Heart right ventricle (tissue), 16 donors: ENCODE results near the gene IRF2BP2. TPM values are rescaled to one million over a fixed set of nuclear protein-coding genes. Genes with fewer than 3 reads are reported as not detected.

Experiments used
- ATAC-seq, 8 donors: fragments of 200-7000 bp; cut with Tn5 transposase; one replicate each; pipeline ENCODE4 v1.9.1; 2020; ENCODE audit warnings: mild to moderate bottlenecking in 8 of 8, moderate library complexity in 8 of 8, moderate number of reproducible peaks in 1 of 8
- DNase-seq, 2 donors: peaks; one replicate each; pipeline ENCODE4 v3.0.0-alpha.2; 2020
- H3K27ac ChIP-seq, 10 donors: fragments of 200-600 bp; sonication (generic) in 2 of 10; one replicate each; pipeline versions ENCODE4 v1.5.0 to v1.8.0; 2020 to 2022; ENCODE audit warnings: mild to moderate bottlenecking in 3 of 10
- H3K27me3 ChIP-seq, 7 donors: fragments of 200-600 bp; one replicate each; pipeline ENCODE4 v1.8.0; 2021 to 2022; ENCODE audit warnings: mild to moderate bottlenecking in 2 of 7
- H3K36me3 ChIP-seq, 9 donors: fragments of 200-600 bp; sonication (generic) in 1 of 9; one replicate each; pipeline versions ENCODE4 v1.5.0 to v1.8.0; 2020 to 2022; ENCODE audit warnings: mild to moderate bottlenecking in 2 of 9
- H3K4me1 ChIP-seq, 9 donors: fragments of 200-600 bp; sonication (generic) in 1 of 9; one replicate each; pipeline versions ENCODE4 v1.5.0 to v1.8.0; 2020 to 2022; ENCODE audit warnings: mild to moderate bottlenecking in 4 of 9
- H3K4me3 ChIP-seq, 10 donors: fragments of 200-600 bp; sonication (generic) in 2 of 10; one replicate each; pipeline versions ENCODE4 v1.5.0 to v1.8.0; 2020 to 2022; ENCODE audit warnings: mild to moderate bottlenecking in 7 of 10, moderate library complexity in 2 of 10
- H3K9me3 ChIP-seq, 11 donors: fragments of 200-600 bp in 10 of 11; sonication (generic) in 2 of 11; one replicate each; pipeline versions ENCODE4 v1.5.0 to v1.8.0; 2013 to 2022; ENCODE audit warnings: mild to moderate bottlenecking in 2 of 11, control low read depth in 1 of 11, moderate library complexity in 1 of 11
- CTCF ChIP-seq, 9 donors: fragments of 200-600 bp; sonication (generic) in 2 of 9; IDR thresholded peaks; one replicate each; pipeline versions ENCODE4 v1.5.0 to v1.8.0; 2021 to 2022; ENCODE audit warnings: antibody characterized with exemption in 9 of 9, mild to moderate bottlenecking in 5 of 9, moderate library complexity in 1 of 9
- WGBS, 2 donors: extraction: QIAGEN DNeasy Blood & Tissue Kit; methylation state at CpG; one replicate each; pipeline ENCODE4 v1.1.7; 2013; ENCODE audit warnings: inconsistent platforms in 1 of 2; 5-methylcytosine and 5-hydroxymethylcytosine counted together
- intact Hi-C, 10 donors: fragments of 100-400 bp; cut with DNase I; formaldehyde crosslinking; loops; one replicate each; pipeline versions ENCODE4 v1.11.1 to v1.14.2; 2022
- polyA plus RNA-seq, 2 donors: library from polyadenylated mRNA; stranded (reverse); fragments of 200-250 nt; gene quantifications; one replicate each; pipeline ENCODE4 v1.2.3, GENCODE V29; 2013
- total RNA-seq, 10 donors: library from RNA; stranded (reverse); fragmentation: NEBNext Ultra II Directional in 3 of 10; extraction: Animal tissue kit (Norgen Biotek cat#: 25700) in 3 of 10; gene quantifications; one replicate each; pipeline versions ENCODE4 v1.2.1 to v1.2.4, GENCODE V29; 2021 to 2023
- donor health status: Arrhythmogenic right ventricular cardiomyopathy.
- donor health status: ischemic (EF 13 %, LVEDD 7.1; RV severe dilation, severe dysfunction).
- donor health status: healthy with polysubstance abuse.
- donor health status: DM: no; HTN: yes; CAD: no.
- donor health status: DM: no; HTN: no; CAD: no.
- donor health status: ischemic (EF 25% LVEDD 6.9; RV normal size, moderate dysfunction).
- donor health status: ischemic (EF 25% LVEDD 5.7; RV mildly dilated, moderate dysfunction).
- donor health status: healthy.
- donor health status: DM: yes; HTN: yes; CAD: no.
- donor health status: Ischemic cardiomyopathy.
- donor health status: ischemic (EF 35%, LVEDD 5.7; RV mildly dilated, moderate dysfunction).
- donor health status: nonischemic (EF 11% LVEDD 7.7; RV severe dilation, severe dysfunction).
- donor health status: DM: yes; HTN: yes; CAD: no.
- donor health status: PGD.
- donor health status: ischemic (EF 29% LVEDD 5.4; RV normal size, mild dysfunction).
- donor health status: nonischemic (EF 23%, LVEDD 6.1; RV moderate dilation, normal function).

IRF2BP2 gene
- total and polyA plus RNA-seq, 12 donors: 50.6 to 181 (median 101) TPM

GRCh38 chr1:234616644-234617043 is 6.7 kb upstream of the IRF2BP2 start:
- TF ChIP-seq CTCF (IDR thresholded peaks at IDR 0.05): no peak
- intact Hi-C loops: loop anchor here in 3 of 10 donors (5.0 to 10.0 kb wide), 3 partner anchors 96 to 248 kb away; no protein-coding TSS in a partner anchor

GRCh38 chr1:234614081-234614489 is 4.1 kb upstream of the IRF2BP2 start:
- TF ChIP-seq CTCF (IDR thresholded peaks at IDR 0.05): no peak
- no peaks in the 10 kb centered on the region for H3K36me3 ChIP-seq
- DNase-seq: no peak
- H3K27me3 ChIP-seq: no peaks in the 10 kb centered on the region
- peak overlapping the region; percentile 95 to 100 (median 99) for H3K27ac ChIP-seq
- WGBS, 2 donors: 25 to 30% methylated on average over 2 of the region's 2 CpGs
- peaks cover 12 to 74% (median 58%) of the 10 kb centered on the region in 9 donors for H3K4me1 ChIP-seq
- H3K9me3 ChIP-seq: no peaks in the 10 kb centered on the region
- no peak for ATAC-seq
- intact Hi-C loops: loop anchor here in 9 of 10 donors (5.0 to 10.0 kb wide), 10 partner anchors 108 to 468 kb away; no protein-coding TSS in a partner anchor
- H3K4me3 ChIP-seq: no peak overlapping the region

More at GRCh38 chr1:234616644-234617043, 6.7 kb upstream of the IRF2BP2 start:
- Histone ChIP-seq H3K9me3 (no peaks in the 10 kb centered on the region), H3K27ac (no peak overlapping the region), H3K36me3 (no peaks in the 10 kb centered on the region), H3K4me3 (no peak overlapping the region), H3K4me1 (peaks cover 13 to 89% (median 56%) of the 10 kb centered on the region in 9 donors), H3K27me3 (no peaks in the 10 kb centered on the region)
- WGBS, 2 donors: 34 to 38% methylated on average over 2 of the region's 2 CpGs
- DNase-seq (no peak), ATAC-seq (no peak)

- Histone ChIP-seq H3K27ac (peak overlapping the region; percentile 95 to 100 (median 99)), H3K36me3 (peaks cover 0 to 6% (median 0%) of the 10 kb centered on the region in 9 donors), H3K4me1 (peaks cover 12 to 66% (median 50%) of the 10 kb centered on the region in 9 donors), H3K27me3 (no peaks in the 10 kb centered on the region), H3K9me3 (no peaks in the 10 kb centered on the region), H3K4me3 (peak overlapping the region in 9 of 10 donors; percentile 0 to 70 (median 36))
- intact Hi-C loops: loop anchor here in 9 of 10 donors (2.0 to 10.0 kb wide), 13 partner anchors 105 to 469 kb away; no protein-coding TSS in a partner anchor
- WGBS, 2 donors: 13 to 17% methylated on average over 12 of the region's 12 CpGs
- no peak for TF ChIP-seq CTCF (IDR thresholded peaks at IDR 0.05)
- peak in 2 of 8 donors; percentile 12 to 13 for ATAC-seq
- DNase-seq: no peak
Measured at GRCh38 chr1:234613128-234613875, 3.3 kb upstream of the IRF2BP2 start.

GRCh38 chr1:234612352-234613127 is 2.6 kb upstream of the IRF2BP2 start:
- ATAC-seq (peak; percentile 27 to 77 (median 65)), DNase-seq (peak; percentile 83 to 94)
- H3K27me3 ChIP-seq: no peaks in the 10 kb centered on the region
- H3K9me3 ChIP-seq: no peaks in the 10 kb centered on the region
- intact Hi-C loops: loop anchor here in 9 of 10 donors (1.0 to 10.0 kb wide), 14 partner anchors 106 to 470 kb away; no protein-coding TSS in a partner anchor
- peaks cover 0 to 12% (median 5%) of the 10 kb centered on the region in 9 donors for H3K36me3 ChIP-seq
- 1% methylated on average over 20 of the region's 20 CpGs for WGBS, 2 donors
- peaks cover 12 to 59% (median 42%) of the 10 kb centered on the region in 9 donors for H3K4me1 ChIP-seq
- TF ChIP-seq CTCF (IDR thresholded peaks at IDR 0.05): no peak
- H3K4me3 ChIP-seq: peak overlapping the region in 9 of 10 donors; percentile 0 to 70 (median 36)
- H3K27ac ChIP-seq: peak overlapping the region; percentile 95 to 100 (median 99)
